ENCODE results near the gene KIF20B. TPM values are rescaled to one million over a fixed set of nuclear protein-coding genes. Genes with fewer than 3 reads are reported as not detected.

KIF20B gene
- total RNA-seq, 1 experiment from 2014 or later: 59.1 TPM

DNA sequence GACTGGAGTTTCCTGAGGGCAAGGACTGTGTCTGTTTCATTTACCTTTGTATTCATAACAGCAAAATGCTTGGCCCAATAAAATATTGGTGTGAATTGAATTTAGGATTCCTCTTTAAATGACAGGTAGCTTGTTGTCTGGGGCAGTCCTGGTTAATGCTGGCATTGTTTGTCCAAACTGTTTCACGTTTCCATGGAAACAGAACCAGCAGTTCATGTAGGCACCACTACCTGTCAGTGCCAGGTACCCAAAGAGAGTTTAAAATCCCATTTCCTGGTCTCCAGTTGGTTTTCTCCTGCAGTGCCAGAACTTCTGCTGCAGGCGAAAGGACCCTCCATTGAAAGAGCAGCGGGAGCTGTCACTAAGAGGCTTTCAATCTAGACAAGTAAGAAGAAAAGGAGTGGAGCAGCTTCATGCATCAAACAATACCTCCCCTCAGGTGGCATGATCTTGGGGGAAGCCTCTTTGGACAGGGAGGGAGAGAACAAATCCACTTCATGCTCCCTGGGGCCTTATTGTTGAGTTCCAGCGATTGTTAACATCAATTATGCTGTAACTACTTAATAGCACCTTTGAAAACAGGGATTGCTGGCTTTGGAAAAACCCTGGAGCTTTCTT, 109.6 kb downstream of the KIF20B start:
- no peak overlapping the region for H3K18ac ChIP-seq (ENCODE audit: insufficient read length, low read depth, low read length)
- no peak overlapping the region for H3K23ac ChIP-seq (ENCODE audit: insufficient read length, low read depth, low read length)
- H3K9me3 Mint-ChIP-seq: no peaks in the 10 kb centered on the region
- no peak overlapping the region for H3K14ac ChIP-seq (ENCODE audit: insufficient read depth, low read length)
- no peak overlapping the region for H3T11ph ChIP-seq (ENCODE audit: low read length)
- H3K27me3 Mint-ChIP-seq (ENCODE audit: low read depth): no peaks in the 10 kb centered on the region; the same call in 1 of the 2 replicates
- no peak overlapping the region for H4K8ac ChIP-seq (replicated peaks; ENCODE audit: insufficient read length, low read depth, low read length)
- H2BK12ac ChIP-seq (ENCODE audit: insufficient read length, low read depth, low read length): no peak overlapping the region
- H2BK5ac ChIP-seq (ENCODE audit: insufficient read length, low read length): no peak overlapping the region
- H3K27ac ChIP-seq (ENCODE audit: insufficient read length, low read depth, low read length): no peak overlapping the region
- no peak overlapping the region for H3K4me2 ChIP-seq (ENCODE audit: insufficient read depth, insufficient read length, low read length)
- peaks cover 6 to 7% of the 10 kb centered on the region in 2 experiments; a peak in 3 of 4 replicates for H3K4me1 Mint-ChIP-seq
- no peak overlapping the region for H3K4ac ChIP-seq (ENCODE audit: low read depth, low read length)
- WGBS (ENCODE audit: extremely low coverage, insufficient read length, low lambda C conversion rate): no CpG with 5 or more reads among the region's 4 CpGs
- no peaks in the 10 kb centered on the region for H4K20me1 ChIP-seq (ENCODE audit: control insufficient read depth, insufficient read depth, insufficient read length)
- H4K5ac ChIP-seq (ENCODE audit: insufficient read length, low read depth, low read length): no peak overlapping the region
- H2BK15ac ChIP-seq (ENCODE audit: low read depth, low read length): no peak overlapping the region
- H2AK5ac ChIP-seq (ENCODE audit: insufficient read length, low read length): no peak overlapping the region
- H3K79me1 ChIP-seq (ENCODE audit: insufficient read depth, low read depth, low read length, poor library complexity, severe bottlenecking): no peaks in the 10 kb centered on the region
- no peak overlapping the region for H2BK20ac ChIP-seq (ENCODE audit: low read depth, low read length, poor library complexity, severe bottlenecking)
- H3K79me2 ChIP-seq (ENCODE audit: insufficient read depth, low read length): no peaks in the 10 kb centered on the region
- H4K91ac ChIP-seq (ENCODE audit: insufficient read length, low read depth, low read length): no peak overlapping the region
- H3K4me3 Mint-ChIP-seq: no peak overlapping the region
- H3K9me3 ChIP-seq (ENCODE audit: control insufficient read depth, low read depth, low read length): no peaks in the 10 kb centered on the region
- no peaks in the 10 kb centered on the region for H3K4me1 ChIP-seq (ENCODE audit: insufficient read depth, low read length)
- H2AFZ ChIP-seq (ENCODE audit: low read length): no peak overlapping the region
- H2BK120ac ChIP-seq (ENCODE audit: low read depth, low read length, poor library complexity, severe bottlenecking): no peak overlapping the region
- no peak overlapping the region for H3K56ac ChIP-seq (ENCODE audit: insufficient read length, low read depth, low read length)
- H3K9ac ChIP-seq (ENCODE audit: extremely low read depth, insufficient read length, low read length): no peak overlapping the region
- no peaks in the 10 kb centered on the region; a peak in 1 of 7 replicates for H3K36me3 Mint-ChIP-seq (ENCODE audit: insufficient read depth in 1 of 3, low read depth in 3 of 3)
- peak overlapping the region in 1 of 3 experiments; percentile 49; a peak in 1 of 7 replicates for H3K27ac Mint-ChIP-seq
- TF ChIP-seq, protein P1, sequence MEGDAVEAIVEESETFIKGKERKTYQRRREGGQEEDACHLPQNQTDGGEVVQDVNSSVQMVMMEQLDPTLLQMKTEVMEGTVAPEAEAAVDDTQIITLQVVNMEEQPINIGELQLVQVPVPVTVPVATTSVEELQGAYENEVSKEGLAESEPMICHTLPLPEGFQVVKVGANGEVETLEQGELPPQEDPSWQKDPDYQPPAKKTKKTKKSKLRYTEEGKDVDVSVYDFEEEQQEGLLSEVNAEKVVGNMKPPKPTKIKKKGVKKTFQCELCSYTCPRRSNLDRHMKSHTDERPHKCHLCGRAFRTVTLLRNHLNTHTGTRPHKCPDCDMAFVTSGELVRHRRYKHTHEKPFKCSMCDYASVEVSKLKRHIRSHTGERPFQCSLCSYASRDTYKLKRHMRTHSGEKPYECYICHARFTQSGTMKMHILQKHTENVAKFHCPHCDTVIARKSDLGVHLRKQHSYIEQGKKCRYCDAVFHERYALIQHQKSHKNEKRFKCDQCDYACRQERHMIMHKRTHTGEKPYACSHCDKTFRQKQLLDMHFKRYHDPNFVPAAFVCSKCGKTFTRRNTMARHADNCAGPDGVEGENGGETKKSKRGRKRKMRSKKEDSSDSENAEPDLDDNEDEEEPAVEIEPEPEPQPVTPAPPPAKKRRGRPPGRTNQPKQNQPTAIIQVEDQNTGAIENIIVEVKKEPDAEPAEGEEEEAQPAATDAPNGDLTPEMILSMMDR (conservative IDR thresholded peaks at IDR 0.05): no peak
- H3K27me3 ChIP-seq (ENCODE audit: insufficient read depth, low read length): no peaks in the 10 kb centered on the region
- DNase-seq: no peak
- no peaks in the 10 kb centered on the region for H3K23me2 ChIP-seq (ENCODE audit: insufficient read length, low read depth, low read length, poor library complexity, severe bottlenecking)
